GM10248 (cell line): Measurements from ENCODE around the gene HNRNPAB.

Experiments
- CTCF ChIA-PET: fragments of 300-600 bp; sonication (Branson Sonifier 250); formaldehyde crosslinking; extraction: SDS; loops from one replicate; lab custom pipeline; 2021; ENCODE audit warnings: antibody characterized with exemption; lab: Yijun Ruan, JAX
- POLR2A ChIA-PET: fragments of 350-650 bp; sonication (Branson Sonifier 250); formaldehyde crosslinking; extraction: SDS; loops from one replicate; lab custom pipeline; 2020; ENCODE audit warnings: antibody characterized with exemption; lab: Yijun Ruan, JAX
- DNase-seq: peaks from one replicate; pipeline ENCODE4 v3.0.0; 2012; ENCODE audit errors: extremely low spot score
- TF ChIP-seq, protein P1 (sequence below): IDR thresholded peaks from 2 replicates; pipeline ENCODE4 v1.5.1; 2012; ENCODE audit warnings: mild to moderate bottlenecking, low read depth; ENCODE audit errors: extremely low read depth, missing control alignments, control extremely low read depth

Gene HNRNPAB

GRCh38 chr5:178216779-178217178, 12.4 kb downstream of the HNRNPAB start:
- TF ChIP-seq, protein P1, sequence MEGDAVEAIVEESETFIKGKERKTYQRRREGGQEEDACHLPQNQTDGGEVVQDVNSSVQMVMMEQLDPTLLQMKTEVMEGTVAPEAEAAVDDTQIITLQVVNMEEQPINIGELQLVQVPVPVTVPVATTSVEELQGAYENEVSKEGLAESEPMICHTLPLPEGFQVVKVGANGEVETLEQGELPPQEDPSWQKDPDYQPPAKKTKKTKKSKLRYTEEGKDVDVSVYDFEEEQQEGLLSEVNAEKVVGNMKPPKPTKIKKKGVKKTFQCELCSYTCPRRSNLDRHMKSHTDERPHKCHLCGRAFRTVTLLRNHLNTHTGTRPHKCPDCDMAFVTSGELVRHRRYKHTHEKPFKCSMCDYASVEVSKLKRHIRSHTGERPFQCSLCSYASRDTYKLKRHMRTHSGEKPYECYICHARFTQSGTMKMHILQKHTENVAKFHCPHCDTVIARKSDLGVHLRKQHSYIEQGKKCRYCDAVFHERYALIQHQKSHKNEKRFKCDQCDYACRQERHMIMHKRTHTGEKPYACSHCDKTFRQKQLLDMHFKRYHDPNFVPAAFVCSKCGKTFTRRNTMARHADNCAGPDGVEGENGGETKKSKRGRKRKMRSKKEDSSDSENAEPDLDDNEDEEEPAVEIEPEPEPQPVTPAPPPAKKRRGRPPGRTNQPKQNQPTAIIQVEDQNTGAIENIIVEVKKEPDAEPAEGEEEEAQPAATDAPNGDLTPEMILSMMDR = no peak
- no peak for DNase-seq
- ChIA-PET POLR2A (interaction anchor here (1.3 to 5.1 kb wide), 3 partner anchors 10 to 14 kb away, joined by 5 to 39 read pairs (median 17); partner anchors contain the start of gene HNRNPAB), CTCF (interaction anchor here (0.9 kb wide), 1 partner anchor 12 kb away, joined by 3 read pairs; no protein-coding TSS in a partner anchor)

GRCh38 chr5:178218237-178218776, 14.0 kb downstream of the HNRNPAB start:
- DNase-seq = no peak
- ChIA-PET POLR2A (interaction anchor here (2.7 kb wide), 1 partner anchor 12 kb away, joined by 17 read pairs; no protein-coding TSS in a partner anchor), CTCF (no interaction called here)
- TF ChIP-seq, protein P1 = no peak

- TF ChIP-seq, protein P1 = no peak
- CTCF ChIA-PET = no interaction called here
- POLR2A ChIA-PET = no interaction called here
- no peak for DNase-seq
Observed at GRCh38 chr5:178218827-178219226, 14.5 kb downstream of the HNRNPAB start.

DNA sequence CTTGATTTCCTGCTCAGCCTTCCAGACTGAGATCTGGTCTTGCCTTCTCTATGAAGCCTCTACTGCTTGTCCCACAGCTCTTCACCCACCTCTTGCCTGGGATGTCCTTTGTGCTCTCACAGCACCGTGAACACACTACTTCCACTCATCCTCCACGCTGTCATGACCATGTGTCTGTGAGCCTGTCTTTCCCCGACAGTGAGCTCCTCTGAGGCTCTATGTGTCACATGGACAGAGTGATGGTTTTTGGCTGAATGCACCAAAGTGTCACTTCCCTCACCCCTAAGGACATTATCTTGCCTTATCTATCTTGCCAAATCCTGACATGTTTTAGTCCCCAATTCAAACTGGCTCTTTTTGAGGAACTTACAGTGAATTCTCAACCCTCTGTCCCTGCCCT, 16.9 kb downstream of the HNRNPAB start:
- ChIA-PET POLR2A (no interaction called here), CTCF (interaction anchor here (1.0 kb wide), 1 partner anchor 101 kb away, joined by 3 read pairs; no protein-coding TSS in a partner anchor)
- no peak for DNase-seq
- TF ChIP-seq, protein P1 = no peak

DNA sequence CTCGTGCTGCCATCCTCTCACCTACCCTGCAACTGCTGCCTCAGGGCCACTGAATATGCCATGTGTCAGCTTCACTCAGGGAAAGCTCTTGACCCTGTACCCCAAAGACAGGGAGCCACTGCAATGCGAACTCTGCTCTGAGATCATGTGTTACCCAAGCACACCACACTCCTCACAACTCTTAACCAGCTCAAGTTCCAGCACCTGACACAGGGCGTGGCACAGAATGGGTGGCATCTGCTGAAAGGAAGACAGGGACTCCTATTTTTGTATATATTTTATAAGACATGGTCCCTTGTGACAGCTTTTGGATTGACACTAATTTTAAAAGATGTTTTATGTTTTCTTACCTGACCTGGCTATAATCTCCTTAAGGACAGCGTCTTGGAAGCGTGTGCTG, 17.5 kb downstream of the HNRNPAB start:
- TF ChIP-seq, protein P1 = no peak
- no peak for DNase-seq
- ChIA-PET CTCF (interaction anchor here (1.0 kb wide), 1 partner anchor 101 kb away, joined by 3 read pairs; no protein-coding TSS in a partner anchor), POLR2A (interaction anchor here (1.0 kb wide), 1 partner anchor 18 kb away, joined by 3 read pairs; the partner anchor contains the start of gene HNRNPAB)

DNA sequence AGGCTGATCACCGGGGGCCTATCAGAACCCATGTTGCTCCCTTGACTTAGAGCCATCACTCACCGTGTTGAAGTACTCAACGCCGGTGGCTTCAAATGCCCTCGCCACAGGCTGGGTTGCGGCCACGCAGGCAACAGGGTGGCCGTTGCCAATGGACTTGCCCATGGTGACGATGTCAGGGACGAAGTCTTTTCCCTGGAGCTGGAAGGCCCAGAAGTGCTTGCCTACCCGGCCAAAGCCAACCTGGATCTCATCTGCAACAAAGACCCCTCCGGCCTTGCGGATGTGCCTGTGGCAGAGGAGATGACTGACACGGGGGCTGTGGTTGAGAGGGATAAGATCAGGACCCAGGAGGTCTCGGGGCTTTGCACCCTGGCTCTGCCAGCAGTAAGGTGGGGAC, 18.0 kb downstream of the HNRNPAB start:
- TF ChIP-seq, protein P1 = no peak
- no peak for DNase-seq
- POLR2A ChIA-PET = interaction anchor here (0.6 to 1.0 kb wide), 2 partner anchors 18 to 41 kb away, joined by 3 to 9 read pairs; partner anchors contain the start of gene HNRNPAB
- CTCF ChIA-PET = no interaction called here
